SK-N-MC (cell line): Measurements from ENCODE around the gene HLX.

Source experiments
- DNase-seq: peaks from one replicate; pipeline ENCODE4 v3.0.0-alpha.2; 2011; ENCODE audit warnings: low read depth, low spot score
- H3K27ac ChIP-seq: fragments of 200-600 bp; sonication (generic); 2 replicates; pipeline ENCODE4 v1.5.1; 2016; ENCODE audit warnings: mixed run types
- H3K36me3 ChIP-seq: fragments of 200-600 bp; sonication (generic); 2 replicates; pipeline ENCODE4 v1.6.1; 2017; ENCODE audit warnings: antibody characterized with exemption, low read length, mixed read lengths; ENCODE audit not compliant: insufficient read depth
- H3K4me3 ChIP-seq: fragments of 200-600 bp; sonication (generic); 2 replicates; pipeline ENCODE4 v1.5.1; 2016
- H3K9ac ChIP-seq: fragments of 200-600 bp; sonication (generic); 2 replicates; pipeline ENCODE4 v1.8.0; 2017; ENCODE audit warnings: mixed run types, mixed read lengths; ENCODE audit not compliant: insufficient read length
- H3K9me3 ChIP-seq: fragments of 200-600 bp; sonication (generic); 2 replicates; pipeline ENCODE4 v1.6.1; 2017; ENCODE audit warnings: low read depth, mild to moderate bottlenecking, antibody characterized with exemption, low read length, moderate library complexity, mixed read lengths
- EZH2 ChIP-seq: fragments of 200-600 bp; sonication (generic); IDR thresholded peaks from one replicate; pipeline ENCODE4 v1.6.1; 2017; ENCODE audit warnings: antibody characterized with exemption
- FOXP2 ChIP-seq: optimal IDR thresholded peaks from 2 replicates; pipeline ENCODE3; 2011; ENCODE audit warnings: mild to moderate bottlenecking, moderate library complexity; ENCODE audit not compliant: insufficient read depth; ENCODE audit errors: extremely low read length, control extremely low read depth
- POLR2AphosphoS5 ChIP-seq: IDR thresholded peaks from 2 replicates; pipeline ENCODE4 v1.6.1; 2012; ENCODE audit warnings: mild to moderate bottlenecking, low read depth, low read length, borderline replicate concordance

Gene HLX

DNA sequence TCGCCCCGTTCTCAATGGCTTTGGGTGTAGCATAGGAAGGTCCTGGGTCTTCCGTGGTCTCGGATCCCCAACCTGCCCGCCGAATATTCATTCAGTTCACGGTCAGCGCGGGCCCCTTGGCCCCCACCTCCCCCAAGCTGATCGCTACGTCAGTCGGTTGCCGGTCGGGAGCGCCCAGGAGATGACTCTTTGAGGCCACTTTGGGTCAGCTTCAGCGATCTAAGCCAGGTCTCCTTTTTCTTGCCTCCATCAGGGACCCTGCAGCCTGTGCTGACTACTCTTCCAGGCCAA lies 12.8 kb downstream of the HLX start:
- H3K9me3 ChIP-seq: no peaks in the 10 kb centered on the region
- H3K36me3 ChIP-seq: no peaks in the 10 kb centered on the region
- DNase-seq: no peak
- no peak overlapping the region for H3K4me3 ChIP-seq
- H3K9ac ChIP-seq: no peak overlapping the region
- no peak overlapping the region for H3K27ac ChIP-seq
- TF ChIP-seq FOXP2: no peak
- no peak for TF ChIP-seq POLR2AphosphoS5
- TF ChIP-seq EZH2: no peak

DNA sequence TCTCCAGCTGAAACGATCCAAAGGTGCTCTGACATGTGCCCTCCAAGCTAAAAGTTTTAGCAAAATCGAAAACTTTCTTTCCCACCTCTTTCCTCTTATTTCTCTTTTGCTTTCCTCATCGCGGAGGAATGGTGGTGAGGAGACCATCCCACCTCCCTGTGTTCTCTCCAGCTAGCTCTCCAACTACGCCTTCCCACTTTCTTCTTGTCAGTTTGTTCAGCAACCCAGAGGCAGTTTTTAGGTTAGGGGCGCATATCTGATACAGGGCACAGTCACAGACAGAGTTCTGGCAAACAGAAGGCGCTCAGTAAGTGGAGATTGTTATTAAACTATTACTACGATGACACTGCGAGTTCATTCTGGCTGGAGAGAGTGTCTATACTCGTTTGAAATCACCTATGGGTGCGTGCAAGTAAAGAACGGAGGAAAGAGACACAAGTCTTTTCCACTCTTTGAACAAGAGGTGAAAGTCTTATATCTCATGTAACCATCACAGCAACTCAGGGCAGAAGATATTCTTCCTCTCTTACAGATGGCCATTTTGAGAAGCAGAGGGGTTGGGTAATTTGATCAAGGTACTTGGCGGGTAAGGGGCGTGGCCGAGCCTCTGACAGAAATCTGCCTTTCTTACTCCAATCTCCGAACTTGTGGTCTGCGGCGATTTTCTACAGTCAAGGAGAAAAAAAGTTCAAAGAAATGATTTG lies 13.9 kb downstream of the HLX start:
- Histone ChIP-seq H3K36me3 (no peaks in the 10 kb centered on the region), H3K4me3 (no peak overlapping the region), H3K27ac (no peak overlapping the region), H3K9me3 (no peaks in the 10 kb centered on the region), H3K9ac (no peak overlapping the region)
- no peak for DNase-seq
- TF ChIP-seq FOXP2: no peak
- no peak for TF ChIP-seq EZH2
- no peak for TF ChIP-seq POLR2AphosphoS5

DNA sequence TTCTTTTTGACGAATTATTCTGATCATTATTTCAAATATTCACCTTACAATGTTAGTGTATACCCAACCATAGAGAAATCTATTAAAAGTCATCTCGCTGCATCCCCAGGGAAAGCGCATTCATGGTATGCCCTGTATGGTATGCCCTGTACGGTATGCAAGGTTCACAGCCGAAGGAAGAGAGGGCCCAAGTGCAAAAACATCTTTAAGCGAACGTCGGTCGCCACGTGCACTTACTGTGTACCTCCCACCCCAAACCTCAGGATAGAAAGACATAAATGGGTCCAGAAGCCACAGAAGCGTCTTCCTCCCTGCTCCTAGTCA lies 14.4 kb downstream of the HLX start:
- Histone ChIP-seq H3K36me3 (no peaks in the 10 kb centered on the region), H3K9ac (no peak overlapping the region), H3K9me3 (no peaks in the 10 kb centered on the region), H3K27ac (no peak overlapping the region), H3K4me3 (no peak overlapping the region)
- TF ChIP-seq POLR2AphosphoS5 (no peak), EZH2 (no peak), FOXP2 (no peak)
- no peak for DNase-seq

DNA sequence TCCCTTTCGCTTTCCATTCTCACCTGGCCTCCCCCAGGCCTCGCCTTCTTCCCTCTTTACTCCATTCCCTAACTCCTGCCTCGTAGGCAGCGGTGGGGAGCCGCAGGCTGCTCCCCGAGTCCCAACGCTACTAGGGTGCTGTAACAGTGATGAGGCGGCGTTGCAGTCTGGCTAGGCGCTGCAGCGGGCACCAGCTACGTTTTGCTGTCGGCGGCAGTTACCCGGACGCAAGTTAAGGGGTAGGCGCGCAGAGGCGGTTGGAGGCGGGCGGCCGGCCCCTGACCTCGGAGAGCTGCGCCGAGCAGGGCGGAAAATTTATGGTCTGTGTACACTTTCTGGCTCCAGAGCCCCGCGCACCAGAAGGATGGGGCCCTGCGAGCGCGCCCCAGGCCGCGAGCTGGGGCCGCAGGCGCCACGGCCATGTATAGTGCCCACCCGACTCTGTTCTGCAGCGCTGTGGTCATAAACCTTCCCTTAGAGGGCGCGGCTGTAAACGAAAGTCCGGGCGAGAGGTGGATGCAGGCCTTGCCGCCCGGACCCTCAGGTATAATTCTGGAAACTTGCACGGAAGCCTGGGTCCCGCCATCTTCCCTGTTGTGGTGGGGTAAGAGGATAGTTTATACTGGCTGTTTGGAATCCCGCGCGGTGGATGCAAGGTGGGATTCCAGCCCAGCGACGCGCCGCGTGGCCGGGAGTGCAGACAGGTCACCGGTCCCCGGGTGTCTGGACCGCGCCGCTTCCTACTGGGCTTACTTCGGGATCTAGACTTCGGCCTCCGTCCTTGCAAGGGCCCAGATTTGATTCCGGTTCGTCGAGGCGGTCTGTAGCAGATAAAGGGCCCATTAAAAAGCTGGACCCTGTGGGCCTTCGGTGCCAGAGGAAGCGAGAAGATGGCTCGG lies 15.0 kb downstream of the HLX start:
- DNase-seq: no peak
- Histone ChIP-seq H3K9me3 (no peaks in the 10 kb centered on the region), H3K9ac (no peak overlapping the region), H3K4me3 (no peak overlapping the region), H3K27ac (no peak overlapping the region), H3K36me3 (no peaks in the 10 kb centered on the region)
- TF ChIP-seq POLR2AphosphoS5: no peak
- TF ChIP-seq EZH2: peak; percentile 30
- no peak for TF ChIP-seq FOXP2

DNA sequence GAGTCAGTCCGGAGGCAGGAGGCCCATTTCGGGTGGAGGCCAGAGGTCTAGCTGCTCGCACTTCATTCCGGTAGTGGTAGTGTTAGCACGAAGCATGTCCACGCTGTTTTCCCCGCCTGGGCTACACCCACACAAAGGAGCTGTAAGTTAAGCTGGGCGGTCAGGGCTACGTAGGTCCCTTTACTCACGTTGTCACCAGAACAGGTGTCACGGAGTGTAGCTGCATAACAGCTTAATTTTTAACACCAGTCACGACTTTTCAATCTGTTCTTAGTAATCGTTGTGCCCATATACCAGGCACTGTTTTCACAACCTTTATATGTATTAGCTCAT lies 15.6 kb downstream of the HLX start:
- TF ChIP-seq EZH2: no peak
- TF ChIP-seq POLR2AphosphoS5: no peak
- TF ChIP-seq FOXP2: no peak
- no peaks in the 10 kb centered on the region for H3K9me3 ChIP-seq
- H3K4me3 ChIP-seq: no peak overlapping the region
- H3K27ac ChIP-seq: no peak overlapping the region
- H3K36me3 ChIP-seq: no peaks in the 10 kb centered on the region
- H3K9ac ChIP-seq: no peak overlapping the region
- no peak for DNase-seq

DNA sequence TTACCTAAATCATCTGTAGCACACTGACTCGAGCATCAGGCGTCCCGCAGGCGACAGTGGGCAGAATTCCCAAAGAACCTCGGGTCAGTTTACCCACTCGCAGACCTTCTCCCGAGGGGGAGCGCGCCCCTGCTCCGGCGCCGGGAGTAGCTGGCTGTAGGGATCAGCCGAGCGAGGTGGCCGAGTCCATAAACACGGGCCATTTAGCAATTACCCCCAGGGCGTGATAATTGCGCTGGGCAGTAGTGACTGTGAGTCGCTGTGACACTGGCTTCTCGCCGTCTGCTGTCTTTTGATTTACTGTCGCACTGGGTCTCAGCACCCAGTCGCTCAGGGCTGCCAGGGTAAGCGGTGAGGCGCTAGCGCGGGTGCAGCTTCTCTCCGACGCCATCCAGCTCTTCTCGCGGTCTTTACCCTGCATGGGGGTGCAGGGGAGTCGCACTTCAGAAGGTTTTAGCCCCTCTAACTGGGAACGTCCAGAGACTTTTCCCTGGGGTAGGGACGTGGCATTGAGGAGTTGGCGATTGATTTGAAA lies 16.2 kb downstream of the HLX start:
- Histone ChIP-seq H3K9ac (no peak overlapping the region), H3K27ac (no peak overlapping the region), H3K4me3 (no peak overlapping the region), H3K9me3 (no peaks in the 10 kb centered on the region), H3K36me3 (no peaks in the 10 kb centered on the region)
- no peak for DNase-seq
- no peak for TF ChIP-seq POLR2AphosphoS5
- no peak for TF ChIP-seq EZH2
- TF ChIP-seq FOXP2: no peak

DNA sequence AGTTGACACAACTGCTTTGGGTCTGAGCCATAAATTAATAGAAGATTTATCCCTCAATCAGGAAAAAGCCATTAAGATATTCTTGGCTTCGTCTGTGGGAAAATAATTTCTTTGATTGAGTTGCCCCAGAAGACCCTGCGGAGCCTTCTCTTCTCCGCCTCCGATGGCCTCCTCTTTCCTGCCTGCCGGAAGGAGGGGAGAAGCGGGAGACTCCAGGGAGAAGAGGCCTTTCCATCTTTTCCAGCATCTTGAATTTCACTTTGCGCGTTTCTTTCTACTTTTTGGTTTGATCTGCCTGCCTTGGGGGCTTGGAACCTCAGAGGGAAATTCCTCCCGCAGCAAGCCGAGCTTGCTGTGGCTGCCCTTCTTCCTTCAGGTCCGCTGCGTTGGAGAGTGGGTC lies 16.8 kb downstream of the HLX start:
- H3K9ac ChIP-seq: no peak overlapping the region
- H3K4me3 ChIP-seq: no peak overlapping the region
- DNase-seq: no peak
- no peaks in the 10 kb centered on the region for H3K36me3 ChIP-seq
- H3K9me3 ChIP-seq: no peaks in the 10 kb centered on the region
- no peak for TF ChIP-seq POLR2AphosphoS5
- TF ChIP-seq FOXP2: no peak
- TF ChIP-seq EZH2: no peak
- H3K27ac ChIP-seq: no peak overlapping the region

DNA sequence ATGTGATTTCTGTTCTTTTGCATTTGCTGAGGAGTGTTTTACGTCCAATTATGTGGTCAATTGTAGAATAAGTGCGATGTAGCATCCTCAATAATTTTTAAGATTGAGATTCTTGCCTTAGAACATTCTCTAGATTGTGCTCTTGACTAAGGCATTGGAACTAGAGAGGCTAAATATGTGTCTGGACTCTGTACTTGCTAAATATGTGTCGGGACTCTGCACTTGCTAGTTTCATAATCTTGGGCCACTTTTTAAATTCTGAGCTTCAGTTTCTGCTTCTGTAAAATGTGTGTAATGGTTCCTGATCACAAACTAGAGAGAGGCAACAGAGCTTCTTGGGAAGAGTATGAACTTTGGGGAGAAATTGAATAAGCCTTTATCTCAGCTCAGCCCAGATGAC lies 21.6 kb downstream of the HLX start:
- no peak for DNase-seq
- H3K27ac ChIP-seq: no peak overlapping the region
- H3K9me3 ChIP-seq: no peaks in the 10 kb centered on the region
- no peaks in the 10 kb centered on the region for H3K36me3 ChIP-seq
- H3K4me3 ChIP-seq: no peak overlapping the region
- TF ChIP-seq POLR2AphosphoS5 (no peak), EZH2 (no peak), FOXP2 (no peak)
- no peak overlapping the region for H3K9ac ChIP-seq

DNA sequence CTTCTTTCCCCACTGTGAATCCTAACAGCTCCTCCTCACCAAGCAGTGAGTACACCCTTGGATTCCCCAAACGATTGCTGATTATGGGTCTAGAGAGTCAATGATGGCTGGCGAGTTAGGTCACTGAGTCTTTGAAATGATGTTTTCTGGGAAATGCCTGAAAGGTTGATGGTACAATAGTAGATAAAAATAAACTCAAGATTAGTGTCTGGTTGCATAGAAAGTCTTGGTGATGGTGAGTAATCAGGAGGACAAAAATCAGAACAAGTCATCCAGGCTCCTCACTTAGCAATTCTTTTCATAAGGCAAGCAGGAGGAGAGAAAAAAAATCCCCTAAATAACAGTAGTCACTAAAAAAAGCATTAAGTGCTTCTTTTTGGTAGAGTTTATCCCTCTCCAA lies 22.6 kb downstream of the HLX start:
- no peak overlapping the region for H3K4me3 ChIP-seq
- TF ChIP-seq POLR2AphosphoS5 (no peak), EZH2 (no peak), FOXP2 (no peak)
- H3K9ac ChIP-seq: no peak overlapping the region
- no peak overlapping the region for H3K27ac ChIP-seq
- H3K9me3 ChIP-seq: no peaks in the 10 kb centered on the region
- DNase-seq: no peak
- no peaks in the 10 kb centered on the region for H3K36me3 ChIP-seq

DNA sequence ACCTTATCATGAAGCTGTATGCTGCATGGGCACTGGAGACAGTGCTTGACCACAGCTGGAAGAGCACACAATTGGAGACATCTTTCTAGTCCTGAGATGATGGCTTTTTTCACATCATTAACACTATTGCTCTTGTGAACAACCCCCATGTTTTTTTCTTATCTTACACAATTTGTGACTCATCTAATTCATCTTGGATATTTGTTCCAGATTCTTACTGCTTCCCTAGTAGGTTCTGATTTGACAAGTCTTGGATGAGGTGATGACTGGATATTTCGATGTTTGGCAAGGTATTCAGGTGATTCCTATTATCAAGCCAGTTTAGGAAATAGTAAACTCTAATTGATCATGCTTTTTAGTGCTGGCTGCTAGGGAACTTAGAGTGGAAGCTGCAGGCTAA lies 23.7 kb downstream of the HLX start:
- Histone ChIP-seq H3K36me3 (no peaks in the 10 kb centered on the region), H3K4me3 (no peak overlapping the region), H3K9me3 (no peaks in the 10 kb centered on the region), H3K9ac (no peak overlapping the region), H3K27ac (no peak overlapping the region)
- DNase-seq: no peak
- TF ChIP-seq POLR2AphosphoS5 (no peak), FOXP2 (no peak), EZH2 (no peak)
